Measurements from ENCODE around the gene SH3PXD2A. TPM values are rescaled to one million over a fixed set of nuclear protein-coding genes. Genes with fewer than 3 reads are reported as not detected.
"Not testable (repeated sequence)": the region's sequence is repeated elsewhere in the genome, so short reads cannot be mapped to it uniquely, and the experiment has no call there.

The SH3PXD2A gene
- total RNA-seq, 1 donor from 2014 or later, result 19.3 TPM

- intact Hi-C loops (cut with micrococcal nuclease), result loop anchor here (5.0 kb wide), 2 partner anchors 280 to 445 kb away; partner anchors contain the start of genes ATP5MK, PDCD11 and SFR1
These were observed 178.4 kb downstream of the SH3PXD2A start for GRCh38 chr10:103676851-103677417.

GRCh38 chr10:103676058-103676785 is 179.2 kb downstream of the SH3PXD2A start:
- intact Hi-C loops (cut with micrococcal nuclease), result loop anchor here (5.0 kb wide), 2 partner anchors 279 to 446 kb away; partner anchors contain the start of genes ATP5MK, PDCD11 and SFR1

- intact Hi-C loops (cut with micrococcal nuclease), result no loop called here
These were observed 181.8 kb downstream of the SH3PXD2A start for GRCh38 chr10:103673606-103674005.

- intact Hi-C loops (cut with micrococcal nuclease), result no loop called here
These were observed 183.0 kb downstream of the SH3PXD2A start for GRCh38 chr10:103672345-103672744.

DNA sequence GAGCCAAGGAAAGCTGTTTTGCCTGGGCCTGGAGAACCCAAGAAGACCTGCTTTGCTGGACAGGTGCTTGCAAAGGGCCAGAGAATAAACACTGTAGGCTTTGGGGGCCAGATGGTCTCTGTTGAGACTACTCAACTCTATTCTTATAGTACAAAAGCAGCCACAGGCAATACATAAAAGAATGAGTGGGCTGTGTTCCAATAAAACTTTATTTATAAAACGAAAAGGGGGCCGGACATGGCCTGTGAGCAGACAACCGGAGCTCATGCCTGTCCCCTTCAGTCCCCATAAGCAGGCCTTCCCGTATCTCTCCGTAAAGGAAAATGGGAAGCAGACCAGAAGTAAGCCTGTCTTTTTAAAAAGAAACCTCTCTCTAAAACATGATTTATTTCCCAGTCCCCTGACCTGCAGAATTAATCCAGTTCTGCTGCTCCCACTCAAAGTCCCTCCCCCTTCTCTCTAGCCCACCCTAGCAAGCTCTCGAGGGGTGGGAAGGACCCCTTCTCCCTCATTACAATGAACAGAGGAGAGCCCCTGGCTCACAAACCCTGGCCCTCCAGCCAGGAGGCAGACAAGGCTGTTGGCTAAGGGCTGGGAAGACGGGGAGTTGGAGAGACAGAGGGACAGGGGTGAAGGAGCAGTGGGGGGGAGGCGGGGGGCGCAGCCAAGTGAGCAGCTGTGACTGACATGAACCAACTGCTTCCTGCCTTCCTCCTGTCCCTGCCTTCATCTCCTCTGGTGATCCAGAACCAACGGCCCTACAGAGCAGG is 184.1 kb downstream of the SH3PXD2A start:
- intact Hi-C loops (cut with micrococcal nuclease), result no loop called here

GRCh38 chr10:103669944-103670343 is 185.4 kb downstream of the SH3PXD2A start:
- intact Hi-C loops (cut with micrococcal nuclease), result loop anchor here (1.0 kb wide), 1 partner anchor 10 kb away; no protein-coding TSS in a partner anchor

- intact Hi-C loops (cut with micrococcal nuclease), result loop anchor here (1.0 kb wide), 1 partner anchor 9 kb away; no protein-coding TSS in a partner anchor
These were observed 186.0 kb downstream of the SH3PXD2A start for GRCh38 chr10:103669243-103669929.

- intact Hi-C loops (cut with micrococcal nuclease), result loop anchor here (1.0 kb wide), 1 partner anchor 8 kb away; no protein-coding TSS in a partner anchor
These were observed 186.8 kb downstream of the SH3PXD2A start for GRCh38 chr10:103668351-103669242.

GRCh38 chr10:103667356-103667755 is 188.0 kb downstream of the SH3PXD2A start:
- intact Hi-C loops (cut with micrococcal nuclease), result no loop called here

- intact Hi-C loops (cut with micrococcal nuclease), result no loop called here
These were observed 188.6 kb downstream of the SH3PXD2A start for GRCh38 chr10:103666762-103667150.

DNA sequence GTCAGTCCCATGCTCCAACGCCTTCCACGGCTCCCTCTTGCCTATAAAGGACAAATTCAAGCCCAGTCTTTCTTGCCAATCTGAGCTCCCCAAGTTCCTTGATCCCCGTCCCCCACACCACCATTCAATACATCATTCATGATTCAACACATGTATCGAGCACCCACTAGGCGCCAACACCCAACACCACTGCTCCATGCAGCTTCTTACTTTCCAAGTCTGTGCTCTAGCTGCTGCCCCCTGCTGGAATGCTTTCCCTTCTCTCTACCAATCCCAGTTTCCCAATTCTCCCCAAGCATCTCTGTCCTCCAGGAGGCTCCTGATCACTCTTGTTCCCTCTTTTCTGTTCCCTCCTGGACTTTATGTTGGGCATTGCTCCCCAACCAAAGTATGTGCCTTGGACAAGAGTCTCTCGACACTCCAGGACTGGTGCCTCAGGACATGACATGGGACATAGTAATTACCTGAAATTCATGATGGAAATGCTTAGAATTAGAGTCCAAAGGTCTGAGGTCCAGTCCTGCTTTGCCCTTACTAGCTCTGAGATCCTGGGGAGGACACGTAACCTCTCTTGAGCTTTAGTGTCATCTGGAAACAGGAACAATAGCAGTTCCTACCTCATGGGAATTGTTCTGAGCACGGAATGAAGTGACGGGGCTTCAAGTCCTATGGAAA is 189.2 kb downstream of the SH3PXD2A start:
- intact Hi-C loops (cut with micrococcal nuclease), result no loop called here

DNA sequence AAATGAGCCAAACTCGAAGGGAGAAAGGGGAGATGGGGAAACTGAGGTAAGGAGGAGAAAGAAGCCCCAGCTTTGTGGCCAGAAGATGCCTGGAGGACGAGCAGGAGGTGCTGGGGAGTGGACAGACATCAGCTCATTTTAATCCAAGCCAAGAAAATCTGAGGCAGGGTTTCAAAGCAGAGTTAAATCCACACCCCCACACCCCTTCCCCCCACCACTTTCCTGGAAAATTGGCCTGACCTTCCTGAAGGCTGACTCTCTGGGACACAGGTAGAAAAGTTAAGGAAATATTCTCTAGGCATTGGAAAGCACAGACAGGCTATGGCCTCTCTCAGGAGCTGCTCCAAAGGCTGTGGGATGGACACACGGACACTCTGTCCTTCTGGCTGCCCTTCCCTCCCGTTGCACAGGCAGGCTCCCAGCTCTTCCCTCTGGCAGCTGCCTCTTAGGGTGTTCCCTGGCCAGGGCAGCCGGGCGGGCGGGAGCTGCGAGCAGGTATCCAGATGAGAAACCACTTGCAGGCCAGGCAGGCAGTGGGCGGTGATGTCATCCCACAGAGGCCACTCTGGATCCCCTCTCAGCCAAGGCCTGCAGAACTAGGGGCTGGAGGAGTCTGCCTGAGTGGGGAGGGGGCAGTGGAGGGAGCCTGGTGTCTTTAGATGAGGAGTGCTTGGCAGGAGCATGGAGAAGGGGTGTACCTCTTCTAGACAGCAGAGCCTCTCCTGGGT is 190.1 kb downstream of the SH3PXD2A start:
- intact Hi-C loops (cut with micrococcal nuclease), result no loop called here

DNA sequence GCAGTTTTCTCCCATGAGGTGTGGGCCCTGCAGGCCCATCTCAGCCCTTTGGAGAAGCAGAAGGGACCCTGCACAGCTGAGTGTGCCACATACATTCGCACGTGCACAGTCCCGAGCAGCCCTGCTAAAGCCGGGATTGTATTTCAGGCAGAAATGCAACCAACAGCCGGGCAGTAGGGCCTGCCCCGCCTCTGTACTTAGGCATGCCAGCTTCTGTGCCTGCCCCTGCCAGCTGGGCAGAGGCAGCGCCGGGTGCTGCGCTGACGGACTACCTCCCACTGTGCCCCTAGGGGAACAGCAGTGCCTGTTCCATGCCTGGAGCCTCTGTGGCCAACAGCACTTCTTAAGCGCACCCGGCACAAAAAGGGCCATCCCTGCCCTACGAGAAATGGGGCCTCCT is 191.6 kb downstream of the SH3PXD2A start:
- intact Hi-C loops (cut with micrococcal nuclease), result no loop called here

GRCh38 chr10:103663236-103663635 is 192.1 kb downstream of the SH3PXD2A start:
- intact Hi-C loops (cut with micrococcal nuclease), result no loop called here

GRCh38 chr10:103662704-103663103 is 192.7 kb downstream of the SH3PXD2A start:
- intact Hi-C loops (cut with micrococcal nuclease), result not testable (repeated sequence)

GRCh38 chr10:103661198-103661950 is 194.0 kb downstream of the SH3PXD2A start:
- intact Hi-C loops (cut with micrococcal nuclease), result loop anchor here (2.0 kb wide), 3 partner anchors 25 to 459 kb away; no protein-coding TSS in a partner anchor

- intact Hi-C loops (cut with micrococcal nuclease), result loop anchor here (1.0 to 2.0 kb wide), 7 partner anchors 9 to 460 kb away; partner anchors contain the start of genes ATP5MK and PDCD11
These were observed 194.8 kb downstream of the SH3PXD2A start for GRCh38 chr10:103660364-103661197.

Measured in T-helper 1 cell treated with Interleukin-12 subunit alpha and Interleukin-12 subunit beta and Interleukin-4 antibody, amounts not matched to agents 30 ng/mL and 1 ng/mL, for 36 hours (primary cell).